ACC112 (cell line): ENCODE measurements around the gene LRRC4B.

ENCODE experiments used
- H2AFZ ChIP-seq: fragments of 200-600 bp; sonication (generic); one replicate; pipeline ENCODE4 v1.6.0; 2017; ENCODE audit warnings: antibody characterized with exemption, low read length; ENCODE audit not compliant: unreplicated experiment
- H3K27ac ChIP-seq: fragments of 200-600 bp; sonication (generic); 2 replicates; pipeline ENCODE4 v1.5.1; 2014; ENCODE audit warnings: low read depth, mild to moderate bottlenecking, antibody characterized with exemption, low read length, moderate library complexity
- H3K27me3 ChIP-seq: fragments of 200-600 bp; sonication (generic); 2 replicates; pipeline ENCODE4 v1.6.1; 2014; ENCODE audit warnings: mild to moderate bottlenecking, antibody characterized with exemption, low read length, moderate library complexity, mixed read lengths; ENCODE audit not compliant: insufficient read depth
- H3K36me3 ChIP-seq: fragments of 200-600 bp; sonication (generic); 2 replicates; pipeline ENCODE4 v1.6.1; 2016; ENCODE audit warnings: mild to moderate bottlenecking, antibody characterized with exemption, low read length, moderate library complexity, mixed read lengths; ENCODE audit not compliant: insufficient read depth
- H3K4me1 ChIP-seq: fragments of 200-600 bp; sonication (generic); one replicate; pipeline ENCODE4 v1.6.1; 2016; ENCODE audit warnings: low read length, mixed read lengths; ENCODE audit not compliant: insufficient read depth, unreplicated experiment, control insufficient read depth
- H3K4me3 ChIP-seq: fragments of 200-600 bp; sonication (generic); 2 replicates; pipeline ENCODE4 v1.5.1; 2014; ENCODE audit warnings: mild to moderate bottlenecking, low read depth, low read length
- H3K79me2 ChIP-seq: fragments of 200-600 bp; sonication (generic); one replicate; pipeline ENCODE4 v1.6.0; 2016; ENCODE audit warnings: low read length; ENCODE audit not compliant: control insufficient read depth, unreplicated experiment, insufficient read depth

Gene LRRC4B

DNA sequence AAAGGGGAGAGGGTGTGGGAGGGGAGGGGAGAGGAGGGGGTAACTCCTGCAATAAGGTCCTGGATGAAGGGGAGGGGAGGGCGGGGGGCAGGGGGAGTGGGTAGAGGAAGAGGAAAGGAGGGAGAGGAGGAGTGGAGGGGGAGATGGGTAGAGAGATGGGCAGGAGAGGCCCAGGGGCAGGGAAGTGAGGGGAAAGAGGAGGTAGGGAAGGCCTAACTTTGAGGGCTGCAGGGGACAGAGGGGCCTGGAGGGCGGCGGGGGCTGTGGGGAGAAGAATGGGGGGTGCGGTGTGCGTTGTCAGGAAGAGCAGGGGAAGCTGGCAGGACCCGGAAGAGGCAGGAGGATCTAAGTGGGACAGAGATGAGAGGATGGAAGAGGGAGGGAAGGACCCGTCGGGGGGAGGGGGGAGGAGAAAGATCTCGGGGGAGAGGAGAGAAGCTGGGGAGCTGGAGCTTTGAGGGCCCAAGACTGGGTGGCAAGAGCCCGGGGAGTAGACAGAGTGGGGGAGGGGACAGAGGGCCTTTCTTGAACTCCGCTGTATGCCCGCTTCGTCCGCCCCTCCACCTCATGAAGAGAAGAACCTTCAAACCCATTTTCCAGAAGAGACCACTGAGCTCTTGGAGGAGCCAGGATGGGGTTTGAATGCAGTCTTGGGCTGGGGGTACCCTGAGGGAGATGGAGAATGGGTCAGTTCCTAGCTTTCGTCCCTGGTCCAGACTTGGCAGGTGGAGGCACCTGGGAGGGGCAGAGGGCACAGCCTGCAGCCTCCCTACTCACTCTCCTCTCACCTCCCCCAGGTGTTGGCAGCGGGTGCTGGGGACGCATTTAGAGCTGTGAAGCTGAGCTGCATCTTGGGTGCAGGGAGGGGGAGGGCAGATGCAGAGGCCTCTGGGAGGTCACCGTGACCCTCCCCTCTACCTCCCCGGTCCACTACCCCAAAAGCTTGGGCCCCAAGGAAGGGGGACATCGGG, 778 bp upstream of the LRRC4B start:
- no peak overlapping the region for H3K4me3 ChIP-seq
- no peak overlapping the region for H3K27ac ChIP-seq
- H3K27me3 ChIP-seq, result peaks cover 34% of the 10 kb centered on the region
- H3K79me2 ChIP-seq, result no peaks in the 10 kb centered on the region
- H3K4me1 ChIP-seq, result no peaks in the 10 kb centered on the region
- H2AFZ ChIP-seq, result no peak overlapping the region
- H3K36me3 ChIP-seq, result no peaks in the 10 kb centered on the region

DNA sequence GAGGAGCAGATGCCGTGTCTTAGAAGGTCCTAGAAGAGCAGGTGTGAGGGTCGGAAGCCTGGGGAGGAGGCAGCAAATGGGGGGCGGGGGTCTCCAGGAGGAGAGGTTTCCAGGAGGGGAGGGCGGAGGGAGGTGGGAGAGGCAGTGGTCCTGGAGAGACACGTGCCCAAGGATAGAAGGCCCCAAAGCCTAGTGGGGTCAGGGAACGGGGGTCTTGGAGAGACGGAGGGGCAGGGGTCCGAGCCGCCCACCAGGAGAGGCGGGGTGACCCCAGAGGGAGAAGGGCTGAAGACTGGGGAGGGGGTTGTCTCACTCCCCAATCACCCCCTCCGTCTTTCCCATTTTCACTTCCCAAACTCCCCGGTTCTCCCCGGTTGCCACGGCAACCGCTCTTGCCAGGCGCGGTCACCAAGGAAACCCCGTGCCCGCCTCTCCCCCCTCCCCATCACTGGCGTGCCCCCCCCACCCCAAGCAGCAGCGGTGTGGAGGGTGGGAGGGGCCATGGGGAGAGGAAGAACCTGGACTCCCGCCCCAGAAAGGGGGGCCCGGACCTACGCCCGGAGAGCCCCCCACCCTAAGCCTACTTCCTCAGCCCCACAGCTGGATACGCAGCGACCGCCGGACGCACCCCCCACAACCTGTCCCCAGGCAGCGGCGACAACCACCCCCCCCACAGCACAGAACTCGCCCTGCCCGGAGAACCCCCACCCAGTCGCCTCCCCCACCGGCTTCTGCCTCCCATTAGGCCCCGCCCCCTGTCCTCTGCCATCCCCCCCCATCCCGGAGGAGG, 988 bp downstream of the LRRC4B start:
- Histone ChIP-seq H3K27ac (no peak overlapping the region), H3K36me3 (no peaks in the 10 kb centered on the region), H3K4me1 (no peaks in the 10 kb centered on the region), H3K79me2 (no peaks in the 10 kb centered on the region), H3K27me3 (peaks cover 40% of the 10 kb centered on the region), H2AFZ (no peak overlapping the region), H3K4me3 (no peak overlapping the region)

DNA sequence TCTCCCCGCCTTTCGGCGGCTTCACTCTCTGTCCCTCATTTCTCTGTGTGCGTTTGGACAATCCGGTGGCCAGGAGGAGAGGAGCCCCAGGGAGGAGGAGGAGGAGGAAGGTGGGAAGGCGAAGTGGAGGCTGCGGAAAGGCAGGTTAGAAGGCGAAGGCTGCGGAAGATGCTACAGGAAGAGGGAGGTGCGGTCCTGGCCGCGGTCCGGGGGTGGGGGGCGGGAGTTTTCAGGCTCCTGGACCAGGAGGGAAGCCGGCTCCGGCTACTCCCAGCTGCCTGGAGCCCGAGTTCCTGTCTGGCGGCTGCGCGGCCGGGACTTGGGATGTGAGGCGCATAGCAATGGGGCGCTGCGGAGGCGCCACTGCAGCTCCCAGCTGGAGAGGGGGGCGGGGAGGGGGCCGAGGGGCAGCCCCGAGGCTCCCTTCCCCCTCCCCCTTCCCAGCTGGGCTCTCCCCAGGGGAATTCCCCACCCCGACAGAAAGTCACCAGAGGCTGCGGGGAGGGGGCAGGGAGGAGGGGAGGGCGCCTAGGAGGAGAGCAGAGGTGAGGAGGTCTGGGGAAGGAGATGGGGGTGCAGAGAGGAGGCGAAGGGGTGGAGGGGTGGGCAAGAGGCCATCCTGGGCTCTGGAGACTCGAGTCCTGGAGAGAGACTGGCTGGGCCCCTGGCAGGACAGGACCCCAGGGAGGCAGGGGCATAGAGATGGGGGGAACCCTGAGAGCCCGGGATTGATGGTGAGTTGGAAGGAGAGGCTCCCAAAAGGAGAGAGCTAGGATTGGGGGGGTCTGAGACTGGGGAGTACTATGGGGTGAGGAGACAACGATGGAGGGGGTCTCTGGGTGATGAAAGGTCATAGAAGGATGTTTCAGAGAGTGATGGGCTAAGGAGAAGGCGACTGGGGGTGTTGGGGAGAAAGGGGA, 2.0 kb downstream of the LRRC4B start:
- Histone ChIP-seq H3K79me2 (no peaks in the 10 kb centered on the region), H3K4me3 (no peak overlapping the region), H3K27me3 (peaks cover 40% of the 10 kb centered on the region), H3K36me3 (no peaks in the 10 kb centered on the region), H3K27ac (no peak overlapping the region), H3K4me1 (no peaks in the 10 kb centered on the region), H2AFZ (no peak overlapping the region)

DNA sequence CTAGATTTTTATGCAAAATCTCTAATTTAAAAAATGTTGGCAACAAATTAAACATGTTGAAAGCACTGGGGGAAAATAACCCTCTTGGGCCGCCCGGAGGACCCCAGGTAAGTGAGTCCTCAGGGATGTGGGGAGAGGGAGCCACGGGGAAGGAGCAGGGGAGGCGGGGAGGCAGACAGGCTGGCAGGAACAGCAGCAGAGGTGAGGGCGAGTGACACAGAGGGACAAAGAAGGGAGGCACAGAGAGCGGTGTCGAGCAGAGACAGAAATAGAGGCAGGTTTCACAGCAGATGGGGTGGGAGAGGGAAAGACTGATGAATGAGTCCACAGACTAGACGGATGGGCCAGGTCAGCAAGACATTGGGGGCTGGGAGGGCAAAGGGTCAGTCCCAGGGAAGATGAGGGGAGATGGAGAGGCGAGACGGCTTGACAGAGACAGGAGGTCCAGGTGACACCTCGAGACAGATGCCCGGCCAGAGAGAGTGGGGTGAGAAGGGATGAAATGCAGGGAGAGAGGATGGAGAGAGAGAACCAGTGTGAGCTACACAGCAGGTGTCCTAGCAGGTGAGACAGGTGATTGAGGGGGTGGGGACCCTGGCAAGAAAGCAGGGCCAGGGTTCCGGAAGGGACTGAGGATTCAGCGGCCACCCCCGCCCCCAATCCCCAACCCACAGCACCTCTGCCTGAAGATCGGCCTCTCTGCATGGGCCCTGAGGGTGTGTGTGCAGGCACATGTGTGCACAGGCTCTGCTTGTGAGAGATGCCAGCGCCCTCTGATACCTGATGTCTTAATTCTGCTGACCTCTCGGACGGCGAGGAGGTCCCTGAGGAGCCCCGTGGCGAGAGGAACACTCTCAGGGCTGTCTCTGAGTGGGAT, 3.8 kb downstream of the LRRC4B start:
- H3K27me3 ChIP-seq, result peaks cover 40% of the 10 kb centered on the region

DNA sequence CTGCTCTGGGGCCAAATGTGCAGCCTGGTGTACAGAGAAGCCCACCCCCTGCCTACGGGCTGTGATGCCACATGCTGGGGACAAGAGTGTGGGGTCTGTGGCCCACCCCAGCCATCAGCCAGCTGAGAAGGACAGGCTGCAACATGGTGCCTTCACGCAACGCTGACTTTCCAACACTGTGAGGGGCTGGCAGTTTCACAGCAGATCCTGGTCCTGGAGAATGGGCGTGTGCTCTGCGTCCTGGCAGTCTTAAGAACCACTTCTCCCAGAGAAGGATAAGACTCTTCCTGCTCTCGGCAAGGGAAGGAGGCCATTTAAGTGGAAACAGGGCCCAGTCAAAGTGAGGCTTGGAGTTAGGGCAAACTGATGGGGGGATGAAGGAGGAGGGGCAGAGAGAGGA, 4.6 kb downstream of the LRRC4B start:
- Histone ChIP-seq H3K36me3 (no peaks in the 10 kb centered on the region), H3K79me2 (no peaks in the 10 kb centered on the region), H3K27ac (no peak overlapping the region), H3K4me3 (no peak overlapping the region), H3K27me3 (peaks cover 40% of the 10 kb centered on the region), H2AFZ (no peak overlapping the region), H3K4me1 (no peaks in the 10 kb centered on the region)

More for the DNA sequence above, 3.8 kb downstream of the LRRC4B start:
- Histone ChIP-seq H3K36me3 (no peaks in the 10 kb centered on the region), H3K4me3 (no peak overlapping the region), H3K4me1 (no peaks in the 10 kb centered on the region), H2AFZ (no peak overlapping the region), H3K27ac (no peak overlapping the region), H3K79me2 (no peaks in the 10 kb centered on the region)

DNA sequence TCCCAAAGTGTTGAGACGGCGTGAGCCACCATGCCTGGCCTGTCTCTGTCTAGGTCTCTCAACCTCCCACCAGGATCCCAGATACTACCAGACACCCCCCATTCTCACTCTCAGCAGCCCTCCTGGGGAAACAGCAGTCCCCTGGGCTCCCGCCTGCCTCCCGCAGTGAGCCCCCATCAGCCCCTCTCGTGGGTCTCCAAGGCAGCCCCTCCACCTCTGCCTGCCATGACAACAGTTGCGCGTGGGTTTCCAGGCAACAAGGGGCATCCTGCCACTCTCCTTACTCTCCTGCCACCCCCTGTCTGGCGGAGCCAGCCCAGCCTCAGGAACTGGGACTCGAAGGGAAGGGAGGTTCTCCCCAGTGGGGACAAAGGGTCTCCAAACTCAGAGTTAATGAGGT, 5.2 kb downstream of the LRRC4B start:
- Histone ChIP-seq H3K27ac (no peak overlapping the region), H3K4me1 (no peaks in the 10 kb centered on the region), H3K79me2 (no peaks in the 10 kb centered on the region), H2AFZ (no peak overlapping the region), H3K27me3 (peaks cover 40% of the 10 kb centered on the region), H3K36me3 (no peaks in the 10 kb centered on the region), H3K4me3 (no peak overlapping the region)

DNA sequence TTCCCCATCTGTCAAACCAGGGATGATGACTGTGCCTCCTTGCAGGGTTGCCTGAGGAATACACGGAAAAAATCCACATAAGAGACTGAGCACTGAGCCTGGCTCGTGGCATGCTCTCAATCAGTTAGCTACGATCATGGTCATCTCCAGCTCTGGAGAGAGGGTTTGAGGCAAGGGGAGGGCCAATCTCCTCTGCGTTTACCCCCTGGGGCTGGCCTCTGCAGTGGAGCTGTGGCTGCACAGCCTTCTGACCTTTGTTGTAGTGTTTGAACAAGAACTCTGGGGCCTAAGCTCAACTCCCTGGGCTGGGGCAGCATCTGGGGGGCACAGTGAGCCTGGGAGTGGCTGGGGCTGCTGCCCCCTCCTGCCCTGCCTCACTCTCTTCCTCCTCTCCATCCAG, 5.9 kb downstream of the LRRC4B start:
- Histone ChIP-seq H3K36me3 (no peaks in the 10 kb centered on the region), H2AFZ (no peak overlapping the region), H3K79me2 (no peaks in the 10 kb centered on the region), H3K27ac (no peak overlapping the region), H3K4me3 (no peak overlapping the region), H3K27me3 (peaks cover 38% of the 10 kb centered on the region), H3K4me1 (no peaks in the 10 kb centered on the region)

DNA sequence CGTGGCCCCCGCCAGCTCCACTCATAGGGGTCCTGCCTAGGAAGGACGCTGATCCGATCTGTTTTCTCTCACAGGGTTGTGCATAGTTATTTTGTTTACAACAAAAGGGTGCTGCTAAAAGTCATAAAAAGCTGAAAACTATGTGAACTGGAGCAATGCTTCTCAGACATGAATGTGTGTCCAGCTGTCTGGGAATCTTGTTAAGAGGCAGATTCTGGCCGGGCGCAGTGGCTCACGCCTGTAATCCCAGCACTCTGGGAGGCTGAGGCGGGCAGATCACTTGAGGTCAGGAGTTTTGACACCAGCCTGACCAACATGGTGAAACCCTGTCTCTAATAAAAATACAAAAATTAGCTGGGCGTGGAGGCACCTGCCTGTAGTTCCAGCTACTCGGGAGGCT, 8.6 kb downstream of the LRRC4B start:
- Histone ChIP-seq H3K4me1 (no peaks in the 10 kb centered on the region), H3K79me2 (no peaks in the 10 kb centered on the region), H3K4me3 (no peak overlapping the region), H3K27ac (no peak overlapping the region), H3K27me3 (peaks cover 19% of the 10 kb centered on the region), H2AFZ (no peak overlapping the region), H3K36me3 (no peaks in the 10 kb centered on the region)

DNA sequence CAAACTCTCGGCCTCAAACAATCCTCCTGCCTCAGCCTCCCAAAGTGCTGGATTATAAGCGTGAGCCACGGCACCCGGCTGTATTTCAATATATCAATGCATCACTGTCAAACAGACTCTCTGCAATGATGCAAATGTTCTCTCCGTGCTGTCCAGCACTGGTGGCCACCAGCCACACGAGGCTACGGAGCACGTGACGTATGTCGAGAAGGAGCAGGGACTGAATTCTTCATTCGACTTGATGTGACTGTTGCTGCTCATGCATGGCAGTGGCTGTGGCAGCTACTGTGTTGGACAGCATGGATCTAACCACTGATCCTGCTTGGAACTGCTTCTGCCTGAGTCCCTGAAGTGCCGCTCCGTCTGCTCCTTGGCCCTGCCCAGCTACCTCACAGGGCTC, 9.8 kb downstream of the LRRC4B start:
- H3K79me2 ChIP-seq, result no peaks in the 10 kb centered on the region
- no peak overlapping the region for H3K27ac ChIP-seq
- peaks cover 8% of the 10 kb centered on the region; the same call in 1 of the 2 replicates for H3K27me3 ChIP-seq
- no peaks in the 10 kb centered on the region for H3K36me3 ChIP-seq
- no peak overlapping the region for H3K4me3 ChIP-seq
- H2AFZ ChIP-seq, result no peak overlapping the region
- no peaks in the 10 kb centered on the region for H3K4me1 ChIP-seq
